Omental fat pad (tissue), 4 donors: ENCODE measurements around the gene LCA5L. TPM values are rescaled to one million over a fixed set of nuclear protein-coding genes. Genes with fewer than 3 reads are reported as not detected.
"Not testable (repeated sequence)": the region's sequence is repeated elsewhere in the genome, so short reads cannot be mapped to it uniquely, and the experiment has no call there.

Experiments used
- ATAC-seq: fragments of 150-250 bp; one replicate; pipeline ENCODE4 v1.9.1; 2016; ENCODE audit warnings: mild to moderate bottlenecking, moderate library complexity; ENCODE audit not compliant: low FRiP score
- DNase-seq: peaks from one replicate; pipeline ENCODE4 v3.0.0-alpha.2; 2019; ENCODE audit warnings: low spot score
- CTCF ChIP-seq, 3 donors: fragments of 450-650 bp; IDR thresholded peaks; one replicate each; pipeline ENCODE4 v1.5.1; 2016 to 2017; ENCODE audit warnings: antibody characterized with exemption in 3 of 3, mild to moderate bottlenecking in 3 of 3, moderate library complexity in 2 of 3
- total RNA-seq, 4 donors: library from RNA; depleted of rRNA; stranded (reverse); fragments of >200 nt; gene quantifications; one replicate each; pipeline ENCODE4 v1.1.0, GENCODE V29; 2016

Gene LCA5L
- total RNA-seq, 4 donors from 2014 or later, result 0.94 to 5.5 (median 2.6) TPM; not detected in 1

- DNase-seq (peak; percentile 87), ATAC-seq (peak; percentile 83)
- TF ChIP-seq CTCF (IDR thresholded peaks at IDR 0.05), result peak in 2 of 3 donors; percentile 31 to 44
Measured at GRCh38 chr21:39388038-39388810, 57.4 kb downstream of the LCA5L start.

DNA sequence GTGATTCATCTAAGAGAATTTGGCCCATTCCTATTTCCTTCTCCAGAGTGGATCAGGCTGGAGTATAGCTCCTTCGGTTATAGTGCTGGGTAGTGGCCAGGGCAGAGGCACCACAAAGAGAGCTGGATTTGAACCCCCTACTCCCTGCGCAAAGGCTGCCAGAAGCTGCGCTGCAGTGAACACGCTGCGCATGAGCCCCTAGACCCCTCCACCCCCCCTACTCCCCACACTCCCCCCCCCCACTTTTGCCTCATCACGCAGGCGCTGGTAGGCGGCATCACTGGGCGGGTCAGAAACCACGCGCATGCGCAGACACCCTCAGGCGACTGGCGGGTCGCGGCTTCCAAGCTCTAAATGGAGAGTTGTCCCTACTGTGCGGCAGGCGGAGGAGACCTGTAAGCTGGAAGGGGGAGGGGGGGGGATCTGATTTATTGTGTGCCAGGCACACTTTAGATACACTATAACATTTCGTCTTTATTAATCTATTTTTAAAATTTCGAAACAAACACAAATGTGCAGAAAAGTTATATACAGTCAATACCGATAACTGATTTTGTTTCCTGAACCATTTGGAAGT is 58.0 kb downstream of the LCA5L start:
- TF ChIP-seq CTCF (IDR thresholded peaks at IDR 0.05), result no peak
- DNase-seq (peak; percentile 93), ATAC-seq (peak; percentile 63)

DNA sequence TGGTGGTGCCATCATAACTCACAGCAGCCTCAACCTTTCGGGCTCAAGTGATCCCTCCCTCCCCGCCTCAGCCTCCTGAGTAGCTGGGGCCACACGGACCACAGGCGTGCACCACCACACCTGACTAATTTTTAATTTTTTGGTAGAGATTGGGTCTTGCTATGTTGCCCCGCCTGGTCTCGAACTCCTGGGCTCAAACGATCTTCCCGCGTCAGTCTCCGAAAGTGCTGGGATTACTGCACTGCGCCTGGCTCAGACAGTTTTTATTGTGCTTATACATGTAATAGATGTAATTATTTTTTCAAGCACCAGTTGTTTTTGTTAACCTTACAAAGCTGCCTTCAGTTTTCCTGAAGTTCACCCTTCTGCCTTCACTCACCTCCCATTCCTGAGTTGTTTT is 58.7 kb downstream of the LCA5L start:
- TF ChIP-seq CTCF (IDR thresholded peaks at IDR 0.05), result no peak
- DNase-seq, result no peak
- ATAC-seq, result no peak

- DNase-seq (no peak), ATAC-seq (no peak)
- TF ChIP-seq CTCF (IDR thresholded peaks at IDR 0.05), result no peak
Measured at GRCh38 chr21:39386194-39386593, 59.4 kb downstream of the LCA5L start.

DNA sequence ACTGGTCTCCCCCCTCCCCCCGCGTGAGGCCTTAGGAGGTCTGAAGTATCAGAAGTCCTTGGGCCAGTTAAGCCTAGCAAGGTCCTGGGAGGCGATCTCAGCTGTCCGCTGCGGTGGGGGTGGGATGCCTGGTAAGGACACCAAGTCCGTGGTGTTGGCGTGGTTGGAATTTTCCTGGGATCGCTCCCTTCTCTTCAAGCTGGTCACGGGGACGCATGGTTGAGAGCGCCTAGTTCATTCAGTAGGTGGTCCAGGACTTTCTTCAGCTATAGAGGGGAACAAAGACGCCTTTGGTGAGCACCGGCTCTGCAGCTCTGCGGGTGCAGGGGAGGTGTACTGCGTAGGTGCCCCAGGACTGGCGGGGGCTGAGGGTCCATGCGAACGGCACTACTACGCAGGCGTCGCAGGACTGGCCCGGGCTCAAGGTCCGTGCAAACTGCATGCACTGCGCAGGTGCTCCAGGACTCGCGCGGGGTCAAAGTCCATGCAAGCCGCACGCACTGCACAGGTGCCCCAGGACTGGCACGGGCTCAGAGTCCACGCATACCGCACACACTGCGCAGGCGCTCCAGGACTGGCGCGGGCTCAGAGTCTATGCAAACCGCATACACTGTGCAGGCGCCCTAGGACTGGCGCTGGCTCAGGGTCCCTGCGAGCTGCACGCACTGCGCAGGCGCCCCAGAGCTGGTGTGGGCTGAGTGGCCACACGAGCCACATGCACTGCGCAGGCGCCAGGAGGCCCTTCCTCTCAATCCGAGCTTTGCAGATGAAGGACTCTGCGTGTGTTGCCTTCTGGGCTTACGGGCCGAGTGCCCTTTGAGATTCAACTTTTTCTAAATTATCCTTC is 60.1 kb downstream of the LCA5L start:
- peak; percentile 62 for ATAC-seq
- TF ChIP-seq CTCF (IDR thresholded peaks at IDR 0.05), result no peak
- no peak for DNase-seq

- TF ChIP-seq CTCF (IDR thresholded peaks at IDR 0.05), result no peak
- DNase-seq (no peak), ATAC-seq (no peak)
Measured at GRCh38 chr21:39384674-39385298, 60.8 kb downstream of the LCA5L start.

- not testable (repeated sequence) for DNase-seq, ATAC-seq
Measured at GRCh38 chr21:39382096-39382495, 63.5 kb downstream of the LCA5L start.
